Liver (tissue), 3 donors: ENCODE measurements around the gene OR2A14.

Experiments used
- CTCF ChIP-seq: fragments of 150-350 bp; IDR thresholded peaks from 2 replicates; pipeline ENCODE4 v1.5.1; 2017; ENCODE audit warnings: improper control_type of control experiment, low read depth, low read length; ENCODE audit not compliant: missing input control
- FOXA2 ChIP-seq: IDR thresholded peaks from 2 replicates; pipeline ENCODE4 v1.6.1; 2016; ENCODE audit warnings: antibody characterized with exemption
- GABPA ChIP-seq, 2 donors: IDR thresholded peaks in 1 of 2; conservative IDR thresholded peaks in 1 of 2; 2 replicates each; pipeline ENCODE4 v1.6.1; 2016; ENCODE audit warnings: antibody characterized with exemption in 2 of 2, mild to moderate bottlenecking in 1 of 2, moderate library complexity in 1 of 2
- HNF4G ChIP-seq: IDR thresholded peaks from 2 replicates; pipeline ENCODE4 v1.6.1; 2016; ENCODE audit warnings: antibody characterized with exemption
- MAX ChIP-seq: IDR thresholded peaks from 2 replicates; pipeline ENCODE4 v1.6.1; 2016; ENCODE audit warnings: antibody characterized with exemption
- RAD21 ChIP-seq, 2 donors: IDR thresholded peaks; 2 replicates each; pipeline ENCODE4 v1.6.1; 2016; ENCODE audit warnings: antibody characterized with exemption in 2 of 2, mild to moderate bottlenecking in 2 of 2
- REST ChIP-seq: IDR thresholded peaks from 2 replicates; pipeline ENCODE4 v1.6.1; 2016; ENCODE audit warnings: antibody characterized with exemption, mild to moderate bottlenecking
- YY1 ChIP-seq: IDR thresholded peaks from 2 replicates; pipeline ENCODE4 v1.6.1; 2016; ENCODE audit warnings: antibody characterized with exemption, mild to moderate bottlenecking
- donor health status: healthy.
- donor health status: healthy.

GRCh38 chr7:144109283-144109682 is 13.7 kb upstream of the OR2A14 start, which contains the start of gene OR2A2:
- TF ChIP-seq CTCF (no peak), RAD21 (IDR thresholded peaks at IDR 0.05) (no peak), GABPA (IDR thresholded peaks at IDR 0.05 in 1 of 2, conservative IDR thresholded peaks at IDR 0.05 in 1 of 2) (no peak), YY1 (no peak), HNF4G (no peak), REST (no peak), MAX (no peak), FOXA2 (no peak)
